DOHH2 (cell line): ENCODE measurements around the gene SMARCAD1.
"Not testable (repeated sequence)": the region's sequence is repeated elsewhere in the genome, so short reads cannot be mapped to it uniquely, and the experiment has no call there.

Experiments used
- H3F3A ChIP-seq: fragments of 200-600 bp; sonication (generic), shearing (Covaris generic); 2 replicates; pipeline ENCODE4 v1.6.0; 2016; ENCODE audit warnings: antibody characterized with exemption, mild to moderate bottlenecking; ENCODE audit not compliant: control insufficient read depth, insufficient read depth
- H3K27ac ChIP-seq: fragments of 200-600 bp; sonication (generic); 2 replicates; pipeline ENCODE4 v1.5.1; 2014; ENCODE audit warnings: low read depth, mild to moderate bottlenecking, low read length, moderate library complexity
- H3K27me3 ChIP-seq: fragments of 200-600 bp; sonication (generic); 2 replicates; pipeline ENCODE4 v1.6.1; 2014; ENCODE audit warnings: mild to moderate bottlenecking, low read length, mixed read lengths; ENCODE audit not compliant: control insufficient read depth
- H3K36me3 ChIP-seq: fragments of 200-600 bp; sonication (generic); 2 replicates; pipeline ENCODE4 v1.6.1; 2014; ENCODE audit warnings: mild to moderate bottlenecking, low read length, moderate library complexity, mixed read lengths; ENCODE audit not compliant: control insufficient read depth
- H3K4me1 ChIP-seq: fragments of 200-600 bp; sonication (generic); 2 replicates; pipeline ENCODE4 v1.6.1; 2014; ENCODE audit warnings: mild to moderate bottlenecking, low read length, mixed read lengths; ENCODE audit not compliant: control insufficient read depth
- H3K4me2 ChIP-seq: fragments of 200-600 bp; sonication (generic); 2 replicates; pipeline ENCODE4 v1.6.0; 2014; ENCODE audit warnings: mild to moderate bottlenecking, low read length, moderate library complexity
- H3K4me3 ChIP-seq: fragments of 200-600 bp; sonication (generic); 2 replicates; pipeline ENCODE4 v1.5.1; 2014; ENCODE audit warnings: mild to moderate bottlenecking, low read length, mixed read lengths
- H3K79me2 ChIP-seq: fragments of 200-600 bp; sonication (generic); 2 replicates; pipeline ENCODE4 v1.6.1; 2014; ENCODE audit warnings: mild to moderate bottlenecking, low read length, mixed read lengths; ENCODE audit not compliant: control insufficient read depth
- H3K9me2 ChIP-seq: fragments of 200-600 bp; sonication (generic); replicated peaks from 2 replicates; pipeline ENCODE4 v1.6.1; 2014; ENCODE audit warnings: mild to moderate bottlenecking, low read length, mixed read lengths; ENCODE audit not compliant: control insufficient read depth
- H3K9me3 ChIP-seq: fragments of 200-600 bp; sonication (generic); 2 replicates; pipeline ENCODE4 v1.6.1; 2014; ENCODE audit warnings: antibody characterized with exemption, low read length, mixed read lengths; ENCODE audit not compliant: control insufficient read depth, insufficient read depth
- H4K20me1 ChIP-seq: fragments of 200-600 bp; sonication (generic); 2 replicates; pipeline ENCODE4 v1.6.0; 2014; ENCODE audit warnings: low read depth, mild to moderate bottlenecking, antibody characterized with exemption, low read length, moderate library complexity; ENCODE audit not compliant: control insufficient read depth, insufficient read depth
- EZH2phosphoT487 ChIP-seq: fragments of 200-600 bp; sonication (generic); IDR thresholded peaks from 2 replicates; pipeline ENCODE4 v1.6.1; 2017; ENCODE audit warnings: borderline replicate concordance, mild to moderate bottlenecking, antibody characterized with exemption, low read length, moderate library complexity, mixed read lengths
- TF ChIP-seq, protein P1 (sequence below): fragments of 200-600 bp; sonication (generic); IDR thresholded peaks from one replicate; pipeline ENCODE4 v1.5.1; 2014; ENCODE audit warnings: antibody characterized with exemption, mild to moderate bottlenecking, low read depth, low read length; ENCODE audit not compliant: poor library complexity, severe bottlenecking

SMARCAD1 gene

DNA sequence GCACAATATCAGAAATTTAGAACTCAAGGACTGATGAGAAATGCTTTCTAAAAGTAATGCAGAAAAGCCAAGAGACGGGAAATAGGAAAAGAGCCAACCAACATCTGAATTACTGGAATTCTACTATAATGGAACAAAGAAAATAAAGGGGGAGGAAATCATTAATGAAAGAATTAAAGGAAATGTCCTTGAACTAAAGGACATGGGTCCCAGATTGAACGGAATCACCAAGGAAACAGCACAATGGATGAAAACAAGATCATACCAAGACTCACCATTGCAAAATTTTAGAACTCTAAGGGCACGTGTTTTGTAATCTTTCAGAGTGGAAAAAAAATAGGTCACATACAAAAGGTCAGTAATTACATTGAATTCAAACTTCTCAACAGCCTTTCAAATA, 99.0 kb downstream of the SMARCAD1 start:
- Histone ChIP-seq H3K79me2 (no peaks in the 10 kb centered on the region), H3K4me2 (no peak overlapping the region), H3K9me3 (no peaks in the 10 kb centered on the region), H3K4me3 (no peak overlapping the region), H3K27ac (no peak overlapping the region), H3K27me3 (no peaks in the 10 kb centered on the region), H3F3A (no peaks in the 10 kb centered on the region), H4K20me1 (no peaks in the 10 kb centered on the region), H3K9me2 (no peaks in the 10 kb centered on the region), H3K4me1 (no peaks in the 10 kb centered on the region), H3K36me3 (no peaks in the 10 kb centered on the region)
- TF ChIP-seq, protein P1, sequence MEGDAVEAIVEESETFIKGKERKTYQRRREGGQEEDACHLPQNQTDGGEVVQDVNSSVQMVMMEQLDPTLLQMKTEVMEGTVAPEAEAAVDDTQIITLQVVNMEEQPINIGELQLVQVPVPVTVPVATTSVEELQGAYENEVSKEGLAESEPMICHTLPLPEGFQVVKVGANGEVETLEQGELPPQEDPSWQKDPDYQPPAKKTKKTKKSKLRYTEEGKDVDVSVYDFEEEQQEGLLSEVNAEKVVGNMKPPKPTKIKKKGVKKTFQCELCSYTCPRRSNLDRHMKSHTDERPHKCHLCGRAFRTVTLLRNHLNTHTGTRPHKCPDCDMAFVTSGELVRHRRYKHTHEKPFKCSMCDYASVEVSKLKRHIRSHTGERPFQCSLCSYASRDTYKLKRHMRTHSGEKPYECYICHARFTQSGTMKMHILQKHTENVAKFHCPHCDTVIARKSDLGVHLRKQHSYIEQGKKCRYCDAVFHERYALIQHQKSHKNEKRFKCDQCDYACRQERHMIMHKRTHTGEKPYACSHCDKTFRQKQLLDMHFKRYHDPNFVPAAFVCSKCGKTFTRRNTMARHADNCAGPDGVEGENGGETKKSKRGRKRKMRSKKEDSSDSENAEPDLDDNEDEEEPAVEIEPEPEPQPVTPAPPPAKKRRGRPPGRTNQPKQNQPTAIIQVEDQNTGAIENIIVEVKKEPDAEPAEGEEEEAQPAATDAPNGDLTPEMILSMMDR, result no peak
- no peak for TF ChIP-seq EZH2phosphoT487

DNA sequence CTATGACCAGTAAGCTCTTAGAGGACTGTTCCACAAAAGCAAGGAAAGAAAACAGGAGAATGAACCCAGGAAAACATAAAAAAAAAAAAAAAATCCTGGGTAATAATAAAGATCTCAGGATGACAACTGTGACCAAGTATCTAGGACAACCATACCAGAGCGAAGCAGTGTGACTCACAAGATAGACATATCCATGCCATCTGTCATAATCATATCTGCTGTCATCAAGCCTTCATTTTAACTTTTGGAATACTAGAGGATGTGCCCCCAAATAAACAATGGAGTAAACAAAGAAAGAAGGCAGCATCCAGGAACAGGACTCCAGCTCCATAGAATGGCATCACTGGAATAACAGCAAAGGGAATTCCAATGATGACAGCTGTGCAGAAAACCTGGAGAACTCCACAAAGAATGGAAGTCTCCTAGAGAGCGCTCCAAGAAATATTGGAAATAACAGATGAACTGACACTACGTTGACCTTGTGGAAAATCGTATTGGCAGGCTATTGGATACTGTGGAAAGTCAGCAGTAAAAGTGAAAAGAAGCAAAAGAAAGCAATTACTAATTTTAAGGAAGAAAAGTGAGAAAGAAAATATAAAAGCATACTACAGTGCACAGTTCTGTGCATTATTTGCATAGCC, 99.7 kb downstream of the SMARCAD1 start:
- Histone ChIP-seq H3K27me3 (no peaks in the 10 kb centered on the region), H3K79me2 (no peaks in the 10 kb centered on the region), H3K4me2 (no peak overlapping the region), H3K27ac (no peak overlapping the region), H3K9me3 (no peaks in the 10 kb centered on the region), H4K20me1 (no peaks in the 10 kb centered on the region), H3F3A (no peaks in the 10 kb centered on the region), H3K4me3 (no peak overlapping the region), H3K36me3 (no peaks in the 10 kb centered on the region), H3K9me2 (no peaks in the 10 kb centered on the region), H3K4me1 (no peaks in the 10 kb centered on the region)
- TF ChIP-seq, protein P1, result no peak
- no peak for TF ChIP-seq EZH2phosphoT487

- H4K20me1 ChIP-seq, H3K27ac ChIP-seq, H3K4me2 ChIP-seq, H3K36me3 ChIP-seq, H3K9me2 ChIP-seq, H3F3A ChIP-seq, H3K4me3 ChIP-seq, H3K27me3 ChIP-seq, H3K4me1 ChIP-seq, H3K79me2 ChIP-seq, H3K9me3 ChIP-seq: not testable (repeated sequence)
Observed at GRCh38 chr4:94319927-94320326, 112.3 kb downstream of the SMARCAD1 start.

DNA sequence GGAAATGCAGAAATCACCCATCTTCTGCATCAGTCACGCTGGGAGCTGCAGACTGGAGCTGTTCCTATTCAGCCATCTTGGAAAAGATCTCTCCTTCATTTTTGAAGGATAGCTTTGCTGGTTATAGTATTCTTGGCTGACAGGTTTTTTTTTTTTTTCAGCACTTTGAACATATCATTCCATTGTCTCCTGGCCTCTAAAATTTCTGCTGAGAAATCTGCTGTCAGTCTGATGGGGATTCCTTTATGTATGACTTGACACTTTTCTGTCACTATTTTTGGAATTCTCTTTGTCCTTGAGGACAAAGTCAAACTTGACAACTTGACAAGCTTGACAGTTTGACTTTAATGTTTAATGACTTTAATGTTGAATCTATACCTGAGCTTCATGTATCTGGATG, 118.2 kb downstream of the SMARCAD1 start:
- Histone ChIP-seq H3K79me2 (no peaks in the 10 kb centered on the region), H3K9me3 (peaks cover 10% of the 10 kb centered on the region; the same call in 1 of the 2 replicates), H3K4me1 (no peaks in the 10 kb centered on the region)

More for the DNA sequence above, 118.2 kb downstream of the SMARCAD1 start:
- Histone ChIP-seq H3K4me3 (no peak overlapping the region), H3K27me3 (no peaks in the 10 kb centered on the region), H3K9me2 (no peaks in the 10 kb centered on the region), H3F3A (no peaks in the 10 kb centered on the region), H3K4me2 (no peak overlapping the region), H4K20me1 (no peaks in the 10 kb centered on the region), H3K27ac (no peak overlapping the region), H3K36me3 (no peaks in the 10 kb centered on the region)
- TF ChIP-seq, protein P1, result no peak
- TF ChIP-seq EZH2phosphoT487, result no peak
